Stimulated activated CD4-positive, alpha-beta T cell treated with anti-CD3 and anti-CD28 coated beads, Interleukin-1b, Interleukin-23, amount 100 ng/mL, for 1 hour (primary cell): ENCODE measurements around the gene RUNX1.

ENCODE experiments used
- DNase-seq, 2 donors: peaks; one replicate each; pipeline ENCODE4 v3.0.0-alpha.2; 2020; ENCODE audit warnings: low read depth in 2 of 2

The RUNX1 gene

GRCh38 chr21:34740198-34740597 is 308.9 kb downstream of the RUNX1 start:
- DNase-seq: no peak
